Endothelial cell of umbilical vein (primary cell): ENCODE results near the gene NDFIP1. TPM values are rescaled to one million over a fixed set of nuclear protein-coding genes. Genes with fewer than 3 reads are reported as not detected.

ENCODE experiments used
- BruUV-seq: library from RNA; stranded (reverse); fragments of 400-500 nt; replicated peaks from 2 replicates; lab custom pipeline; 2021; lab: Mats Ljungman, UMichigan
- CTCF ChIA-PET: fragments of 300-600, 350-600 bp; sonication (Branson Sonifier 250); formaldehyde crosslinking; loops from one replicate; lab custom pipeline; 2021; ENCODE audit warnings: antibody characterized with exemption, inconsistent platforms; lab: Charles Lee
- POLR2A ChIA-PET: fragments of 300-600, 350-600 bp; sonication (Branson Sonifier 250); formaldehyde crosslinking; loops from one replicate; lab custom pipeline; 2021; ENCODE audit warnings: antibody characterized with exemption, inconsistent platforms; lab: Charles Lee
- DNase-seq: peaks from one replicate; pipeline ENCODE4 v3.0.0-alpha.2; 2011; ENCODE audit warnings: low read depth, low spot score
- FAIRE-seq: peaks from 2 replicates; lab custom pipeline; 2011; peaks lifted over from hg19 to GRCh38; lab: Jason Lieb, UNC
- H2AFZ ChIP-seq: 2 replicates; pipeline ENCODE4 v1.6.0; 2012; ENCODE audit warnings: low read depth, low read length, control low read depth, inconsistent platforms
- H3K27ac ChIP-seq: 2 replicates; pipeline ENCODE4 v1.5.1; 2011; ENCODE audit warnings: low read depth, mild to moderate bottlenecking, control low read depth, low read length, moderate library complexity; ENCODE audit not compliant: insufficient read depth
- H3K27me3 ChIP-seq, 2 experiments: 2 replicates each; pipeline versions ENCODE4 v1.6.0 to v1.6.1; 2011; ENCODE audit warnings: low read length in 2 of 2, mixed read lengths in 1 of 2; ENCODE audit not compliant: control insufficient read depth in 2 of 2, insufficient read depth in 2 of 2
- H3K36me3 ChIP-seq, 2 experiments: 2 replicates in 1 of 2; 3 replicates in 1 of 2; pipeline ENCODE4 v1.5.1; 2011; ENCODE audit warnings: low read length in 2 of 2, mild to moderate bottlenecking in 1 of 2, moderate library complexity in 1 of 2; ENCODE audit not compliant: control insufficient read depth in 2 of 2, insufficient read depth in 2 of 2; ENCODE audit errors: extremely low read depth in 1 of 2
- H3K4me1 ChIP-seq: 3 replicates; pipeline ENCODE4 v1.5.1; 2011; ENCODE audit warnings: mild to moderate bottlenecking, low read length; ENCODE audit not compliant: control insufficient read depth, insufficient read depth; ENCODE audit errors: extremely low read depth
- H3K4me2 ChIP-seq: 2 replicates; pipeline ENCODE4 v1.6.1; 2011; ENCODE audit warnings: low read length, control low read depth, mixed read lengths; ENCODE audit not compliant: insufficient read depth
- H3K4me3 ChIP-seq, 3 experiments: fragments of 200-600 bp in 1 of 3; sonication (generic), shearing (Covaris generic) in 1 of 3; replicated peaks in 1 of 3; 2 replicates each; pipeline ENCODE4 v1.5.1; 2011 to 2016; ENCODE audit warnings: control low read depth in 3 of 3, low read length in 3 of 3, mild to moderate bottlenecking in 2 of 3, inconsistent platforms in 1 of 3, low read depth in 1 of 3, moderate library complexity in 1 of 3; ENCODE audit not compliant: insufficient read depth in 1 of 3
- H3K79me2 ChIP-seq: 2 replicates; pipeline ENCODE4 v1.6.0; 2012; ENCODE audit warnings: low read length, inconsistent platforms; ENCODE audit not compliant: control insufficient read depth, insufficient read depth
- H3K9ac ChIP-seq: replicated peaks from 2 replicates; pipeline ENCODE3; 2011; ENCODE audit warnings: low read length, control low read depth; ENCODE audit not compliant: insufficient read depth; ENCODE audit errors: extremely low read depth
- H3K9me1 ChIP-seq: replicated peaks from 3 replicates; pipeline ENCODE4 v1.6.0; 2011; ENCODE audit warnings: mild to moderate bottlenecking, low read length; ENCODE audit not compliant: control insufficient read depth, insufficient read depth; ENCODE audit errors: extremely low read depth
- H3K9me3 ChIP-seq: replicated peaks from 2 replicates; pipeline ENCODE4 v1.5.1; 2012; ENCODE audit warnings: low read length, inconsistent platforms; ENCODE audit not compliant: control insufficient read depth, insufficient read depth
- H4K20me1 ChIP-seq: replicated peaks from 2 replicates; pipeline ENCODE3; 2011; ENCODE audit warnings: mild to moderate bottlenecking, low read length; ENCODE audit not compliant: control insufficient read depth, insufficient read depth; ENCODE audit errors: extremely low read depth
- CTCF ChIP-seq, 2 donors: IDR thresholded peaks; 1 replicate in 1 of 2; 2 replicates in 1 of 2; pipeline ENCODE4 v1.5.1; 2011; ENCODE audit warnings: low read length in 2 of 2, mild to moderate bottlenecking in 2 of 2, moderate library complexity in 2 of 2, control low read depth in 1 of 2, inconsistent platforms in 1 of 2, low read depth in 1 of 2; ENCODE audit not compliant: insufficient read depth in 1 of 2; ENCODE audit errors: extremely low read depth in 1 of 2
- EZH2 ChIP-seq: IDR thresholded peaks from 2 replicates; pipeline ENCODE4 v1.6.1; 2012; ENCODE audit warnings: borderline replicate concordance, low read depth, mild to moderate bottlenecking, moderate library complexity, low read length, inconsistent platforms; ENCODE audit not compliant: severe bottlenecking
- FOS ChIP-seq: IDR thresholded peaks from 2 replicates; pipeline ENCODE4 v1.6.1; 2011; ENCODE audit warnings: mild to moderate bottlenecking, low read length, moderate library complexity, borderline replicate concordance; ENCODE audit not compliant: insufficient read depth
- GATA2 ChIP-seq: IDR thresholded peaks from 2 replicates; pipeline ENCODE4 v1.7.0; 2011; ENCODE audit warnings: low read depth, mild to moderate bottlenecking, moderate library complexity, mixed read lengths, low read length; ENCODE audit not compliant: insufficient read length, insufficient read depth
- JUN ChIP-seq: IDR thresholded peaks from 2 replicates; pipeline ENCODE4 v1.6.1; 2011; ENCODE audit warnings: borderline replicate concordance, low read depth; ENCODE audit not compliant: insufficient read length, insufficient read depth
- MAX ChIP-seq: IDR thresholded peaks from 2 replicates; pipeline ENCODE4 v1.6.1; 2011; ENCODE audit not compliant: insufficient read depth, insufficient read length
- MYC ChIP-seq: IDR thresholded peaks from one replicate; pipeline ENCODE4 v1.6.1; 2011; ENCODE audit warnings: mild to moderate bottlenecking, low read depth, low read length
- POLR2A ChIP-seq: IDR thresholded peaks from 2 replicates; pipeline ENCODE4 v1.6.1; 2012; ENCODE audit warnings: low read depth, mild to moderate bottlenecking, control low read depth, low read length
- POLR2AphosphoS5 ChIP-seq: IDR thresholded peaks from 2 replicates; pipeline ENCODE4 v1.6.1; 2012; ENCODE audit warnings: low read depth, mild to moderate bottlenecking, control low read depth, low read length, moderate library complexity; ENCODE audit not compliant: insufficient read depth
- dilution Hi-C: fragments of 300-500 bp; cut with MboI; formaldehyde crosslinking; loops from one replicate; pipeline ENCODE4 v1.15.0; 2019; ENCODE audit warnings: low sequenced_read_pairs; ENCODE audit not compliant: extremely low pct_ligation_motif_present
- intact Hi-C: fragments of 100-400 bp; cut with micrococcal nuclease; formaldehyde crosslinking; loops from one replicate; pipeline ENCODE4 v1.10.0; 2022
- polyA plus RNA-seq, 4 experiments: library from polyadenylated mRNA; depleted of rRNA in 3 of 4; stranded (reverse) in 3 of 4; unstranded in 1 of 4; fragments of >200 nt; gene quantifications; 2 replicates each; pipeline versions ENCODE4 v1.2.1 to v1.2.3, GENCODE V29; 2011 to 2012; ENCODE audit warnings: missing spikeins in 1 of 4
- total RNA-seq: library from RNA; stranded (reverse); gene quantifications from 2 replicates; pipeline ENCODE4 v1.2.3, GENCODE V29; 2021

NDFIP1 gene
- total and polyA plus RNA-seq, 2 donors (not counting 3 experiments of a cell fraction or from before 2014, with no cell fraction given), result 12.3 to 42.6 TPM

GRCh38 chr5:142091922-142092321, 16.7 kb upstream of the NDFIP1 start:
- ChIA-PET POLR2A (no interaction called here), CTCF (interaction anchor here (1.4 to 1.6 kb wide), 2 partner anchors 21 to 23 kb away, joined by 3 read pairs; no protein-coding TSS in a partner anchor)
- H3K4me2 ChIP-seq, result no peak overlapping the region

More at GRCh38 chr5:142091922-142092321, 16.7 kb upstream of the NDFIP1 start:
- dilution Hi-C loops (no loop called here), intact Hi-C loops (no loop called here)
- no peak overlapping the region for H3K9ac ChIP-seq
- no peak overlapping the region for H3K27ac ChIP-seq
- H3K27me3 ChIP-seq, result peaks cover 4 to 10% of the 10 kb centered on the region in 2 experiments
- no peaks in the 10 kb centered on the region for H3K36me3 ChIP-seq
- no peaks in the 10 kb centered on the region for H3K4me1 ChIP-seq
- no peak for TF ChIP-seq EZH2
- no peak for TF ChIP-seq GATA2
- TF ChIP-seq JUN, result no peak
- no peak for TF ChIP-seq POLR2AphosphoS5
- no peak for TF ChIP-seq MAX
- TF ChIP-seq POLR2A, result no peak
- no peak for TF ChIP-seq MYC
- TF ChIP-seq CTCF (IDR thresholded peaks at IDR 0.05; ENCODE audit: extremely low read depth in 1 of 2, insufficient read depth in 1 of 2, low read depth in 1 of 2, low read length in 2 of 2), result no peak
- no peak for TF ChIP-seq FOS
- no peaks in the 10 kb centered on the region for H3K9me3 ChIP-seq
- no peak for DNase-seq
- H3K4me3 ChIP-seq, result no peak overlapping the region
- no peak overlapping the region for H2AFZ ChIP-seq
- no peaks in the 10 kb centered on the region for H4K20me1 ChIP-seq
- no peaks in the 10 kb centered on the region for H3K9me1 ChIP-seq
- no peaks in the 10 kb centered on the region for H3K79me2 ChIP-seq
- BruUV-seq, result no TSS peak
- FAIRE-seq, result no peak
